HepG2 (cell line): Measurements from ENCODE around the gene ARID3C. TPM values are rescaled to one million over a fixed set of nuclear protein-coding genes. Genes with fewer than 3 reads are reported as not detected.

Experiments
- AGO1 ChIP-seq: fragments of 200-400 bp; formaldehyde crosslinking; IDR thresholded peaks from 2 replicates; pipeline ENCODE4 v1.6.1; 2017; ENCODE audit warnings: mild to moderate bottlenecking, low read depth, low read length, moderate library complexity; ENCODE audit not compliant: poor library complexity, severe bottlenecking
- AKAP8 ChIP-seq: sonication (generic); formaldehyde crosslinking; IDR thresholded peaks from 2 replicates; pipeline ENCODE4 v1.5.1; 2020; ENCODE audit warnings: mild to moderate bottlenecking, missing genetic modification reagents
- HMGXB3 ChIP-seq: sonication (generic); formaldehyde crosslinking; IDR thresholded peaks from 2 replicates; pipeline ENCODE4 v1.4.0; 2020; ENCODE audit warnings: missing genetic modification reagents, borderline replicate concordance
- HMGXB4 ChIP-seq, 2 experiments: sonication (generic) in 1 of 2; formaldehyde crosslinking in 1 of 2; IDR thresholded peaks; 2 replicates each; pipeline versions ENCODE4 v1.4.0 to v1.6.1; 2018 to 2020; ENCODE audit warnings: missing genetic modification reagents in 2 of 2, borderline replicate concordance in 1 of 2, low read depth in 1 of 2, mild to moderate bottlenecking in 1 of 2, missing biosample characterization in 1 of 2
- ZFP1 ChIP-seq: IDR thresholded peaks from 2 replicates; pipeline ENCODE4 v1.6.1; 2016
- ZNF20 ChIP-seq: sonication (generic); formaldehyde crosslinking; IDR thresholded peaks from 2 replicates; pipeline ENCODE4 v1.4.0; 2020; ENCODE audit warnings: mild to moderate bottlenecking, moderate library complexity, missing genetic modification reagents
- ZNF33A ChIP-seq: sonication (generic); formaldehyde crosslinking; IDR thresholded peaks from 2 replicates; pipeline ENCODE4 v1.5.1; 2020; ENCODE audit warnings: missing genetic modification reagents, mild to moderate bottlenecking, moderate library complexity, borderline replicate concordance
- ZNF44 ChIP-seq: sonication (generic); formaldehyde crosslinking; IDR thresholded peaks from 2 replicates; pipeline ENCODE4 v1.5.1; 2020; ENCODE audit warnings: mild to moderate bottlenecking, missing genetic modification reagents
- ZNF446 ChIP-seq: sonication (generic); formaldehyde crosslinking; IDR thresholded peaks from 2 replicates; pipeline ENCODE4 v1.5.0; 2020; ENCODE audit warnings: mild to moderate bottlenecking, missing genetic modification reagents
- ZNF709 ChIP-seq: sonication (generic); formaldehyde crosslinking; IDR thresholded peaks from 2 replicates; pipeline ENCODE4 v1.5.0; 2020; ENCODE audit warnings: mild to moderate bottlenecking, missing genetic modification reagents
- ZNF780A ChIP-seq: sonication (generic); formaldehyde crosslinking; IDR thresholded peaks from 2 replicates; pipeline ENCODE4 v1.8.0; 2022; ENCODE audit warnings: mild to moderate bottlenecking, missing genetic modification reagents, moderate library complexity
- polyA plus RNA-seq, 8 experiments: library from polyadenylated mRNA; depleted of rRNA in 3 of 8; stranded (reverse) in 7 of 8; unstranded in 1 of 8; fragments of >200 nt; fragmentation: Illumina TruSeq in 4 of 8; extraction: Trizol in 4 of 8; gene quantifications; 2 replicates each; pipeline versions ENCODE4 v1.2.1 to v1.2.3, GENCODE V29; 2011 to 2016; ENCODE audit warnings: low read depth in 4 of 8, missing spikeins in 1 of 8, mixed read lengths in 1 of 8; ENCODE audit not compliant: insufficient read depth in 1 of 8
- total RNA-seq, 5 experiments: library from RNA; depleted of rRNA; stranded (reverse); fragments of >200 nt; fragmentation: Illumina TruSeq; extraction: Trizol; gene quantifications; 2 replicates each; pipeline ENCODE4 v1.2.3, GENCODE V29; 2016; ENCODE audit warnings: low read depth in 1 of 5
- TF ChIP-seq, protein P1 (sequence below): sonication (generic); formaldehyde crosslinking; IDR thresholded peaks from 2 replicates; pipeline ENCODE4 v1.8.1; 2023; ENCODE audit warnings: missing genetic modification reagents, mild to moderate bottlenecking, borderline replicate concordance
- TF ChIP-seq, protein P2 (sequence below): sonication (generic); formaldehyde crosslinking; IDR thresholded peaks from 2 replicates; pipeline ENCODE4 v1.8.0; 2022; ENCODE audit warnings: missing genetic modification reagents, low read depth, mild to moderate bottlenecking, borderline replicate concordance
- TF ChIP-seq, protein P3 (sequence below): sonication (generic); formaldehyde crosslinking; IDR thresholded peaks from 2 replicates; pipeline ENCODE4 v1.4.0; 2020; ENCODE audit warnings: missing genetic modification reagents

The ARID3C gene
- total and polyA plus RNA-seq, 2 of the 13 experiments (the other 11 are each of a cell fraction or from before 2014, with no cell fraction given), result not detected

- TF ChIP-seq ZNF780A (peak; percentile 79; the same call in 1 of the 2 replicates), ZNF44 (no peak), AKAP8 (CRISPR knock-in tag) (0 out of 2 replicates have a peak, but pooled peaks have one; percentile 58), ZNF20 (CRISPR knock-in tag) (0 out of 2 replicates have a peak, but pooled peaks have one; percentile 83), ZNF446 (no peak), ZFP1 (CRISPR knock-in tag) (0 out of 2 replicates have a peak, but pooled peaks have one; percentile 24), HMGXB3 (CRISPR knock-in tag) (peak; percentile 43; the same call in 1 of the 2 replicates), ZNF709 (CRISPR knock-in tag) (no peak), HMGXB4 (CRISPR knock-in tag; IDR thresholded peaks at IDR 0.05; ENCODE audit: borderline replicate concordance in 1 of 2, low read depth in 1 of 2) (peak; percentile 39 to 60; a peak in 2 of 4 replicates), AGO1 (peak; percentile 87), ZNF33A (0 out of 2 replicates have a peak, but pooled peaks have one; percentile 7)
- TF ChIP-seq, protein P1, sequence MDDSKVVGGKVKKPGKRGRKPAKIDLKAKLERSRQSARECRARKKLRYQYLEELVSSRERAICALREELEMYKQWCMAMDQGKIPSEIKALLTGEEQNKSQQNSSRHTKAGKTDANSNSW (CRISPR knock-in tag), result no peak
- TF ChIP-seq, protein P2, sequence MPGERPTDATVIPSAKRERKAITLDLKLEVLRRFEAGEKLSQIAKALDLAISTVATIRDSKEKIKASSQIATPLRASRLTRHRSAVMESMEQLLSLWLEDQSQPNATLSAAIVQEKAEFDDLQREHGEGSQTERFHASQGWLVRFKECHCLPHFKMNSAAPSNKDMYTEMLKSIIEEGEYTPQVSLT, result no peak
- TF ChIP-seq, protein P3, sequence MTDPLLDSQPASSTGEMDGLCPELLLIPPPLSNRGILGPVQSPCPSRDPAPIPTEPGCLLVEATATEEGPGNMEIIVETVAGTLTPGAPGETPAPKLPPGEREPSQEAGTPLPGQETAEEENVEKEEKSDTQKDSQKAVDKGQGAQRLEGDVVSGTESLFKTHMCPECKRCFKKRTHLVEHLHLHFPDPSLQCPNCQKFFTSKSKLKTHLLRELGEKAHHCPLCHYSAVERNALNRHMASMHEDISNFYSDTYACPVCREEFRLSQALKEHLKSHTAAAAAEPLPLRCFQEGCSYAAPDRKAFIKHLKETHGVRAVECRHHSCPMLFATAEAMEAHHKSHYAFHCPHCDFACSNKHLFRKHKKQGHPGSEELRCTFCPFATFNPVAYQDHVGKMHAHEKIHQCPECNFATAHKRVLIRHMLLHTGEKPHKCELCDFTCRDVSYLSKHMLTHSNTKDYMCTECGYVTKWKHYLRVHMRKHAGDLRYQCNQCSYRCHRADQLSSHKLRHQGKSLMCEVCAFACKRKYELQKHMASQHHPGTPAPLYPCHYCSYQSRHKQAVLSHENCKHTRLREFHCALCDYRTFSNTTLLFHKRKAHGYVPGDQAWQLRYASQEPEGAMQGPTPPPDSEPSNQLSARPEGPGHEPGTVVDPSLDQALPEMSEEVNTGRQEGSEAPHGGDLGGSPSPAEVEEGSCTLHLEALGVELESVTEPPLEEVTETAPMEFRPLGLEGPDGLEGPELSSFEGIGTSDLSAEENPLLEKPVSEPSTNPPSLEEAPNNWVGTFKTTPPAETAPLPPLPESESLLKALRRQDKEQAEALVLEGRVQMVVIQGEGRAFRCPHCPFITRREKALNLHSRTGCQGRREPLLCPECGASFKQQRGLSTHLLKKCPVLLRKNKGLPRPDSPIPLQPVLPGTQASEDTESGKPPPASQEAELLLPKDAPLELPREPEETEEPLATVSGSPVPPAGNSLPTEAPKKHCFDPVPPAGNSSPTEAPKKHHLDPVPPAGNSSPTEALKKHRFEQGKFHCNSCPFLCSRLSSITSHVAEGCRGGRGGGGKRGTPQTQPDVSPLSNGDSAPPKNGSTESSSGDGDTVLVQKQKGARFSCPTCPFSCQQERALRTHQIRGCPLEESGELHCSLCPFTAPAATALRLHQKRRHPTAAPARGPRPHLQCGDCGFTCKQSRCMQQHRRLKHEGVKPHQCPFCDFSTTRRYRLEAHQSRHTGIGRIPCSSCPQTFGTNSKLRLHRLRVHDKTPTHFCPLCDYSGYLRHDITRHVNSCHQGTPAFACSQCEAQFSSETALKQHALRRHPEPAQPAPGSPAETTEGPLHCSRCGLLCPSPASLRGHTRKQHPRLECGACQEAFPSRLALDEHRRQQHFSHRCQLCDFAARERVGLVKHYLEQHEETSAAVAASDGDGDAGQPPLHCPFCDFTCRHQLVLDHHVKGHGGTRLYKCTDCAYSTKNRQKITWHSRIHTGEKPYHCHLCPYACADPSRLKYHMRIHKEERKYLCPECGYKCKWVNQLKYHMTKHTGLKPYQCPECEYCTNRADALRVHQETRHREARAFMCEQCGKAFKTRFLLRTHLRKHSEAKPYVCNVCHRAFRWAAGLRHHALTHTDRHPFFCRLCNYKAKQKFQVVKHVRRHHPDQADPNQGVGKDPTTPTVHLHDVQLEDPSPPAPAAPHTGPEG (CRISPR knock-in tag), result no peak
Observed at GRCh38 chr9:34651876-34652601, 23.2 kb upstream of the ARID3C start, which contains the start of gene IL11RA (continued).
